Fibroblast of pulmonary artery (primary cell): ENCODE results near the gene MOB3C.
A peak's percentile ranks its signal among the peaks of the same experiment; 100 is the strongest.
"Not testable (repeated sequence)": the region's sequence is repeated elsewhere in the genome, so short reads cannot be mapped to it uniquely, and the experiment has no call there.

Experiments used
- DNase-seq: peaks from one replicate; pipeline ENCODE4 v3.0.0-alpha.2; 2010; ENCODE audit warnings: low read depth
- H3K4me3 ChIP-seq: replicated peaks from 2 replicates; pipeline ENCODE4 v1.5.1; 2011; ENCODE audit warnings: low read depth, mild to moderate bottlenecking, control low read depth, low read length, moderate library complexity
- CTCF ChIP-seq: IDR thresholded peaks from 2 replicates; pipeline ENCODE4 v1.5.1; 2011; ENCODE audit warnings: mild to moderate bottlenecking, control low read depth, low read length, inconsistent platforms; ENCODE audit errors: missing control alignments

MOB3C gene

GRCh38 chr1:46616277-46617107 is at the start of gene MOB3C:
Gene MOB3C, minus strand, starts transcription at chr1:46616811. Its CDS starts 3,490 bp downstream, at chr1:46613321.
- TF ChIP-seq CTCF: no peak
- DNase-seq: peak; percentile 82
- peak within 1 kb of the TSS; percentile 81 for H3K4me3 ChIP-seq

GRCh38 chr1:46665983-46666382 is 49.4 kb upstream of the MOB3C start:
- no peak for DNase-seq
- TF ChIP-seq CTCF: no peak
- no peak overlapping the region for H3K4me3 ChIP-seq

GRCh38 chr1:46662919-46663318 is 46.3 kb upstream of the MOB3C start:
- not testable (repeated sequence) for DNase-seq, H3K4me3 ChIP-seq

DNA sequence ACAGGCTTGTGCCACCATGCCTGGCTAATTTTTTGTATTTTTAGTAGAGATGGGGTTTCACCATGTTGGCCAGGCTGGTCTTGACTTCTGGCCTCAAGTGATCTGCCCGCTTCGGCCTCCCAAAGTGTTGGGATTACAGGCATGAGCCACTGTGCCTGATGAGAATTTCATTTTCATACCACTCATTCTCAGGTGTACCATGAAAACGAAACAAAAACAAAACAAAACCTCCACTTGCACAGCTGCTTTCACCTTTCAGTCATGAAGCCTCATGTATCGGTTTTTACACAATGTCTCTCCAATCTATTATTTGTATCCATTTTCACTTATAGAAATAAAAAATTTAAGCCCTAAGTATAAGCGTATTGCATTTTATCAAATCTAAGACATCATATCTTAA is 43.5 kb upstream of the MOB3C start:
- not testable (repeated sequence) for DNase-seq, H3K4me3 ChIP-seq

DNA sequence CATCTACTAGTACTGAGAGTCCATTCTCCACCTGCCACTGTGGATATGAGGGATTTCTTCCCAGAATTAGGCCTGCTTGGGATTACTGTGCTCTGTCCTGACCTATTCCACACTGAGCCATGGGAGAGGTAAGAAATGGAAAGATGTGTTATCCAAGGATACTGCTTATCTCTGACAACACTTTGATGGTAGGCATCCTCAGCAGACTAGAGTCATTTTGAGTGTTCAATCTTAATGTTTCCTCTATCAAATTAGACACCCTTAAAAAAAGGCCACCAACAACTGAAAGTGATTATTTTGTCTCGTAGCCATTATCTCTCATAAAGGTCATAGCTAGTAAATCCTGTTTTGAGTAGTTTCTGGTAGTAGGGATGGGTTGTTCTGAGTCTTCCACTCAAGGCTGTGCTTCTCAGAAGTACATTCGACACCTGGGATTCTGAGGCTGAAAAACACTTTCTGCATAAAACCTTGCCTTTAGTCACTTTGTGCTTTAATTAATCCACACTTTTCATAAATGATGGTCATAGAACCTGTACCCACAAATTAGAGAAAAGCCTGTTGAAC is 42.8 kb upstream of the MOB3C start:
- DNase-seq: no peak
- TF ChIP-seq CTCF: no peak
- H3K4me3 ChIP-seq: no peak overlapping the region

DNA sequence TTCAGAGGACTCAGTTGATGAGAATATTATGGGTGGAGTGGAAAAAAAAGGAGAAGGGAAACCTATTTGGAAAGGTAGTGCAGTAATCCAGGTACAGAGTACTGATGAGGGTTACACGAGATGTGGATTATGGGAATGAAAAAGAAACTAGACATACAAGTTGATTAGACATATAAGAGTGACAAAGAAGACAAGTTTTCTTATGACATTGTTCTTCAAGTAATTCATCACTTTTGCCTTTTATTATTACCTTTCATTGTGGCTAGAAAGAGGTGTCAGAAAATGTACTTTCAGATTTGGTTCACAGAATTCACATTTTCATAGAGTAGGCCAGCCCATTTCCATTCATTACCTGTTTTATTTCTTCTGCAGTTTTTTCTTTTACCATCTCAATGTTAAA is 41.2 kb upstream of the MOB3C start:
- no peak for DNase-seq
- TF ChIP-seq CTCF: no peak
- no peak overlapping the region for H3K4me3 ChIP-seq

GRCh38 chr1:46656643-46657042 is 40.0 kb upstream of the MOB3C start:
- no peak overlapping the region for H3K4me3 ChIP-seq
- no peak for DNase-seq
- no peak for TF ChIP-seq CTCF

GRCh38 chr1:46655848-46656247 is 39.2 kb upstream of the MOB3C start:
- no peak for TF ChIP-seq CTCF
- no peak overlapping the region for H3K4me3 ChIP-seq
- DNase-seq: no peak

DNA sequence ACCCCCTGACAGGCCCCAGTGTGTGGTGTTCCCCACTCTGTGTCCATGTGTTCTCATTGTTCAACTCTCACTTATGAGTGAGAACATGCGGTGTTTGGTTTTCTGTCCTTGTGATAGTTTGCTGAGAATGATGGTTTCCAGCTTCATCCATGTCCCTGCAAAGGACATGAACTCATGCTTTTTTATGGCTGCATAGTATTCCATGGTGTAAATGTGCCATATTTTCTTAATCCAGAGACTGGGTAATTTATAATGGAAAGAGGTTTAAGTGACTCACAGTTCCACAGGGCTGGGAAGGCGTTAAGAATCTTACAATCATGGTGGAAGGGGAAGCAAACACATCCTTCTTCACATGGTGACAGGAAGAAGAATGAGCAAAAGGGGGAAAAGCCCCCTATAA is 38.1 kb upstream of the MOB3C start:
- not testable (repeated sequence) for DNase-seq, H3K4me3 ChIP-seq
